Endothelial cell of umbilical vein (primary cell): ENCODE results near the gene UBL7.

ENCODE experiments used
- CTCF ChIP-seq, 2 donors: IDR thresholded peaks; 1 replicate in 1 of 2; 2 replicates in 1 of 2; pipeline ENCODE4 v1.5.1; 2011; ENCODE audit warnings: low read length in 2 of 2, mild to moderate bottlenecking in 2 of 2, moderate library complexity in 2 of 2, control low read depth in 1 of 2, inconsistent platforms in 1 of 2, low read depth in 1 of 2; ENCODE audit not compliant: insufficient read depth in 1 of 2; ENCODE audit errors: extremely low read depth in 1 of 2
- EZH2 ChIP-seq: IDR thresholded peaks from 2 replicates; pipeline ENCODE4 v1.6.1; 2012; ENCODE audit warnings: borderline replicate concordance, low read depth, mild to moderate bottlenecking, moderate library complexity, low read length, inconsistent platforms; ENCODE audit not compliant: severe bottlenecking
- FOS ChIP-seq: IDR thresholded peaks from 2 replicates; pipeline ENCODE4 v1.6.1; 2011; ENCODE audit warnings: mild to moderate bottlenecking, low read length, moderate library complexity, borderline replicate concordance; ENCODE audit not compliant: insufficient read depth
- GATA2 ChIP-seq: IDR thresholded peaks from 2 replicates; pipeline ENCODE4 v1.7.0; 2011; ENCODE audit warnings: low read depth, mild to moderate bottlenecking, moderate library complexity, mixed read lengths, low read length; ENCODE audit not compliant: insufficient read length, insufficient read depth
- JUN ChIP-seq: IDR thresholded peaks from 2 replicates; pipeline ENCODE4 v1.6.1; 2011; ENCODE audit warnings: borderline replicate concordance, low read depth; ENCODE audit not compliant: insufficient read length, insufficient read depth
- MAX ChIP-seq: IDR thresholded peaks from 2 replicates; pipeline ENCODE4 v1.6.1; 2011; ENCODE audit not compliant: insufficient read depth, insufficient read length
- POLR2A ChIP-seq: IDR thresholded peaks from 2 replicates; pipeline ENCODE4 v1.6.1; 2012; ENCODE audit warnings: low read depth, mild to moderate bottlenecking, control low read depth, low read length
- POLR2AphosphoS5 ChIP-seq: IDR thresholded peaks from 2 replicates; pipeline ENCODE4 v1.6.1; 2012; ENCODE audit warnings: low read depth, mild to moderate bottlenecking, control low read depth, low read length, moderate library complexity; ENCODE audit not compliant: insufficient read depth

- TF ChIP-seq CTCF (IDR thresholded peaks at IDR 0.05; ENCODE audit: extremely low read depth in 1 of 2, insufficient read depth in 1 of 2, low read depth in 1 of 2, low read length in 2 of 2) (no peak), MAX (no peak), POLR2A (no peak), POLR2AphosphoS5 (no peak), EZH2 (no peak), FOS (no peak), GATA2 (no peak), JUN (no peak)
Measured at GRCh38 chr15:74468341-74469032, 7.5 kb upstream of the UBL7 start.
